Measurements from ENCODE around the gene DAPP1. TPM values are rescaled to one million over a fixed set of nuclear protein-coding genes. Genes with fewer than 3 reads are reported as not detected.

DAPP1 gene
- total RNA-seq, 2 experiments from 2014 or later: 55.7 to 71.9 TPM

- ChIA-PET POLR2A (interaction anchor here (0.6 to 1.3 kb wide), 2 partner anchors 11 to 13 kb away, joined by 3 read pairs; no protein-coding TSS in a partner anchor), CTCF (ENCODE audit: unreplicated experiment) (no interaction called here)
- no peak overlapping the region for H2AFZ ChIP-seq (ENCODE audit: low read length)
- no peaks in the 10 kb centered on the region for H3K9me3 ChIP-seq (ENCODE audit: low read length)
- no peak for DNase-seq (ENCODE audit: low spot score)
- no TSS peak for BruUV-seq (replicated peaks)
- no peaks in the 10 kb centered on the region for H3K9me2 ChIP-seq (ENCODE audit: insufficient read depth, low read length)
- intact Hi-C loops (cut with micrococcal nuclease; ENCODE audit: unreplicated experiment): no loop called here
- no peak overlapping the region for H3K27ac ChIP-seq (ENCODE audit: low read depth, low read length, poor library complexity, severe bottlenecking)
- no peak overlapping the region for H3K4me2 ChIP-seq (ENCODE audit: low read length)
- no peak overlapping the region for H3K4me3 ChIP-seq (ENCODE audit: low read depth, low read length, poor library complexity, severe bottlenecking)
- peaks cover 11% of the 10 kb centered on the region; the same call in 1 of the 2 replicates for H3K79me2 ChIP-seq (ENCODE audit: insufficient read depth, low read depth, low read length)
- 0 out of 2 replicates have a peak, but pooled peaks cover 4% of the 10 kb centered on the region for H4K20me1 ChIP-seq (ENCODE audit: insufficient read depth, low read length)
- H3K36me3 ChIP-seq (ENCODE audit: insufficient read depth, low read length): peaks cover 94% of the 10 kb centered on the region
- H3K4me1 ChIP-seq (ENCODE audit: insufficient read depth, low read length, poor library complexity, severe bottlenecking): peaks cover 23% of the 10 kb centered on the region
- TF ChIP-seq CTCF (conservative IDR thresholded peaks at IDR 0.05; ENCODE audit: low read length) (no peak), EZH2phosphoT487 (IDR thresholded peaks at IDR 0.05; ENCODE audit: borderline replicate concordance, low read depth, low read length) (no peak)
Measured at GRCh38 chr4:99841129-99841528, 24.5 kb downstream of the DAPP1 start.

- no peak for DNase-seq (ENCODE audit: low spot score)
- CTCF ChIA-PET (ENCODE audit: unreplicated experiment): no interaction called here
- H2AFZ ChIP-seq (ENCODE audit: low read length): no peak overlapping the region
- H3K79me2 ChIP-seq (ENCODE audit: insufficient read depth, low read depth, low read length): peaks cover 12% of the 10 kb centered on the region; the same call in 1 of the 2 replicates
- peaks cover 75% of the 10 kb centered on the region for H3K36me3 ChIP-seq (ENCODE audit: insufficient read depth, low read length)
- no TSS peak for BruUV-seq (replicated peaks)
- no peaks in the 10 kb centered on the region for H3K9me2 ChIP-seq (ENCODE audit: insufficient read depth, low read length)
- POLR2A ChIA-PET: no interaction called here
- no peak overlapping the region for H3K4me2 ChIP-seq (ENCODE audit: low read length)
- 0 out of 2 replicates have a peak, but pooled peaks cover 4% of the 10 kb centered on the region for H4K20me1 ChIP-seq (ENCODE audit: insufficient read depth, low read length)
- H3K9me3 ChIP-seq (ENCODE audit: low read length): no peaks in the 10 kb centered on the region
- H3K4me1 ChIP-seq (ENCODE audit: insufficient read depth, low read length, poor library complexity, severe bottlenecking): peaks cover 46% of the 10 kb centered on the region
- intact Hi-C loops (cut with micrococcal nuclease; ENCODE audit: unreplicated experiment): no loop called here
- H3K27ac ChIP-seq (ENCODE audit: low read depth, low read length, poor library complexity, severe bottlenecking): no peak overlapping the region
- no peak overlapping the region for H3K4me3 ChIP-seq (ENCODE audit: low read depth, low read length, poor library complexity, severe bottlenecking)
- TF ChIP-seq EZH2phosphoT487 (IDR thresholded peaks at IDR 0.05; ENCODE audit: borderline replicate concordance, low read depth, low read length) (no peak), CTCF (conservative IDR thresholded peaks at IDR 0.05; ENCODE audit: low read length) (no peak)
Measured at GRCh38 chr4:99843413-99843812, 26.8 kb downstream of the DAPP1 start.

GRCh38 chr4:99844048-99844447, 27.4 kb downstream of the DAPP1 start:
- no TSS peak for BruUV-seq (replicated peaks)
- Histone ChIP-seq H3K27ac (ENCODE audit: low read depth, low read length, poor library complexity, severe bottlenecking) (no peak overlapping the region), H3K79me2 (ENCODE audit: insufficient read depth, low read depth, low read length) (peaks cover 12% of the 10 kb centered on the region; the same call in 1 of the 2 replicates), H3K4me2 (ENCODE audit: low read length) (no peak overlapping the region), H3K9me3 (ENCODE audit: low read length) (no peaks in the 10 kb centered on the region), H2AFZ (ENCODE audit: low read length) (no peak overlapping the region), H3K36me3 (ENCODE audit: insufficient read depth, low read length) (peaks cover 74% of the 10 kb centered on the region), H4K20me1 (ENCODE audit: insufficient read depth, low read length) (0 out of 2 replicates have a peak, but pooled peaks cover 4% of the 10 kb centered on the region), H3K4me1 (ENCODE audit: insufficient read depth, low read length, poor library complexity, severe bottlenecking) (peaks cover 49% of the 10 kb centered on the region), H3K4me3 (ENCODE audit: low read depth, low read length, poor library complexity, severe bottlenecking) (no peak overlapping the region), H3K9me2 (ENCODE audit: insufficient read depth, low read length) (no peaks in the 10 kb centered on the region)
- DNase-seq (ENCODE audit: low spot score): no peak
- TF ChIP-seq CTCF (conservative IDR thresholded peaks at IDR 0.05; ENCODE audit: low read length): no peak
- intact Hi-C loops (cut with micrococcal nuclease; ENCODE audit: unreplicated experiment): no loop called here
- POLR2A ChIA-PET: interaction anchor here (1.0 to 3.9 kb wide), 2 partner anchors 10 to 15 kb away, joined by 4 to 25 read pairs; no protein-coding TSS in a partner anchor
- CTCF ChIA-PET (ENCODE audit: unreplicated experiment): no interaction called here
